GM19023 (cell line): ENCODE measurements around the gene ACE2.

ENCODE experiments used
- ATAC-seq: cut with Tn5 transposase; IDR thresholded peaks from one replicate; pipeline ENCODE4 v1.9.1; 2021; ENCODE audit warnings: mild to moderate bottlenecking, moderate library complexity; ENCODE audit not compliant: unreplicated experiment

The ACE2 gene

GRCh38 chrX:15515931-15516330 lies 84.8 kb downstream of the ACE2 start:
- ATAC-seq, result no peak

DNA sequence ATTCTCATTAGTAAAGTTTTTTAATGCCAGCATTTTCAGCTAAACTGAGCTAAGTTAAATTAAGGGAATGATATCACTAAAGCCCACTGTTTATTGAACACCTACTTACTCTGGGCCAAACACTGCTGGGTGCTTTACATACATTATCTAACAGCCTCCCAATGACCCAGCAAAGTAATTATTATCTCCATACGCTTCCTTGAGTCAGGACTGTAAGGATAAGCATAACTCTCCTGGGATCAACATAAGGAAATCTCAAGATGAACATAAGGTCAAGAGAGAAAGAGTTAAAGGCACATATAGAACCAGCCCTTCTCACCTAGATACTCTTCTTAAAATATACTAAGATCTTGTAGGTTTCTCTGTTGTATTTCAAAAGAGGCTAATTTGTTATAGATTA lies 86.5 kb downstream of the ACE2 start:
- ATAC-seq, result no peak

DNA sequence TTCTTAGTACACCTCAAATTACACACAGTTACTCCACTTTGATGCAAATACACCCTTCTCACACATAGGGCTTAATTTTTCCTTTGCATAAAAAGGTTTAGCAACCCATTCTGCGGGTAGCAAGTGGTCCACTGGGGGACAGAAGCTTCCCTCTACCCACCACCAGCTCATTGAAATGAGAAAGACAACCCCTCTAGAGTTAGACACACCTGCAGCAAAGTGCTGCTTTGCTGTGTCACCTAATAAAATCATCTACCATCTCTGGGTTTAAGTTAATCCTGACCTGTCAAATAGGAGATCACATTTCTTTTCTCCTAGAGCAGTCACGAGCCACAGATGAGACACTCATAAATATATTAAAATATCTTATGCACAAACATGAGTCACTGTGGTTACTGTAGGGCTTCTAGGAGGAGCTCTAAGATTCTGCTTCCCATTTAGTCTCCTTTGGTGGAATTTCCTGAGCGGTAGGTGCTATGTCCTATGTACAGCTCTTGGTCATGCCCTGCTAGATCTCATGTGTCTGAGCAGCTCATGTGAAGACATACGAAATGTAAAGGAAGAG lies 88.3 kb downstream of the ACE2 start:
- no peak for ATAC-seq

- ATAC-seq, result no peak
Observed at GRCh38 chrX:15511563-15511962, 89.2 kb downstream of the ACE2 start.
